ENCODE measurements around the gene SF3B1. TPM values are rescaled to one million over a fixed set of nuclear protein-coding genes. Genes with fewer than 3 reads are reported as not detected.

Gene SF3B1
- polyA plus RNA-seq, 1 donor (not counting 4 experiments of a cell fraction or from before 2014, with no cell fraction given): 322 TPM

GRCh38 chr2:197442857-197443256 is 8.0 kb upstream of the SF3B1 start:
- no peak for DNase-seq (ENCODE audit: low read depth, low spot score)
- no peaks in the 10 kb centered on the region for H3K9me3 ChIP-seq (ENCODE audit: control insufficient read depth, low read depth, low read length)
- no peaks in the 10 kb centered on the region for H3K27me3 ChIP-seq (ENCODE audit: control insufficient read depth, extremely low read depth, insufficient read depth, low read length)
- H3K9me1 ChIP-seq (ENCODE audit: control insufficient read depth, extremely low read depth, insufficient read depth, low read length): no peaks in the 10 kb centered on the region
- no peak overlapping the region for H2AFZ ChIP-seq (ENCODE audit: control insufficient read depth, low read length)
- H3K4me2 ChIP-seq (ENCODE audit: control insufficient read depth, extremely low read depth, insufficient read depth, low read depth, low read length): no peak overlapping the region
- dilution Hi-C loops (cut with MboI; ENCODE audit: extremely low pct_ligation_motif_present, low sequenced_read_pairs): no loop called here
- no peak for TF ChIP-seq EZH2 (IDR thresholded peaks at IDR 0.05; ENCODE audit: low read length)
- no peak for TF ChIP-seq CTCF (optimal IDR thresholded peaks at IDR 0.05 in 1 of 3, IDR thresholded peaks at IDR 0.05 in 1 of 3, conservative IDR thresholded peaks at IDR 0.05 in 1 of 3; ENCODE audit: extremely low read depth in 1 of 3, insufficient read depth in 2 of 3, low read length in 3 of 3)
- H3K27ac ChIP-seq (ENCODE audit: control insufficient read depth, insufficient read depth, low read length): no peak overlapping the region
- H3K79me2 ChIP-seq (ENCODE audit: control insufficient read depth, insufficient read depth, low read length): no peaks in the 10 kb centered on the region
- H3K36me3 ChIP-seq (ENCODE audit: control insufficient read depth in 2 of 2, extremely low read depth in 1 of 2, insufficient read depth in 2 of 2, low read length in 2 of 2): no peaks in the 10 kb centered on the region
- H4K20me1 ChIP-seq (ENCODE audit: control insufficient read depth, extremely low read depth, insufficient read depth, low read length): no peaks in the 10 kb centered on the region
- no peak overlapping the region for H3K9ac ChIP-seq (ENCODE audit: control insufficient read depth, extremely low read depth, insufficient read depth, low read length)
- no peak overlapping the region for H3K4me3 ChIP-seq (ENCODE audit: control insufficient read depth in 2 of 3, extremely low read depth in 1 of 3, insufficient read depth in 2 of 3, low read depth in 1 of 3, low read length in 3 of 3)
- no peaks in the 10 kb centered on the region for H3K4me1 ChIP-seq (ENCODE audit: control insufficient read depth, extremely low read depth, insufficient read depth, low read length)
- no peak for FAIRE-seq

- no peaks in the 10 kb centered on the region for H3K27me3 ChIP-seq (ENCODE audit: control insufficient read depth, extremely low read depth, insufficient read depth, low read length)
- DNase-seq (ENCODE audit: low read depth, low spot score): no peak
- H3K36me3 ChIP-seq (ENCODE audit: control insufficient read depth in 2 of 2, extremely low read depth in 1 of 2, insufficient read depth in 2 of 2, low read length in 2 of 2): no peaks in the 10 kb centered on the region
- no peak for FAIRE-seq
- no peak overlapping the region for H3K4me3 ChIP-seq (ENCODE audit: control insufficient read depth in 2 of 3, extremely low read depth in 1 of 3, insufficient read depth in 2 of 3, low read depth in 1 of 3, low read length in 3 of 3)
- no peak overlapping the region for H3K9ac ChIP-seq (ENCODE audit: control insufficient read depth, extremely low read depth, insufficient read depth, low read length)
- TF ChIP-seq EZH2 (IDR thresholded peaks at IDR 0.05; ENCODE audit: low read length) (no peak), CTCF (optimal IDR thresholded peaks at IDR 0.05 in 1 of 3, IDR thresholded peaks at IDR 0.05 in 1 of 3, conservative IDR thresholded peaks at IDR 0.05 in 1 of 3; ENCODE audit: extremely low read depth in 1 of 3, insufficient read depth in 2 of 3, low read length in 3 of 3) (no peak)
- no peak overlapping the region for H3K4me2 ChIP-seq (ENCODE audit: control insufficient read depth, extremely low read depth, insufficient read depth, low read depth, low read length)
- H3K9me1 ChIP-seq (ENCODE audit: control insufficient read depth, extremely low read depth, insufficient read depth, low read length): no peaks in the 10 kb centered on the region
- no peak overlapping the region for H3K27ac ChIP-seq (ENCODE audit: control insufficient read depth, insufficient read depth, low read length)
- dilution Hi-C loops (cut with MboI; ENCODE audit: extremely low pct_ligation_motif_present, low sequenced_read_pairs): no loop called here
- no peaks in the 10 kb centered on the region for H3K9me3 ChIP-seq (ENCODE audit: control insufficient read depth, low read depth, low read length)
- H3K4me1 ChIP-seq (ENCODE audit: control insufficient read depth, extremely low read depth, insufficient read depth, low read length): peaks cover 14% of the 10 kb centered on the region
- H3K79me2 ChIP-seq (ENCODE audit: control insufficient read depth, insufficient read depth, low read length): peaks cover 27% of the 10 kb centered on the region
- no peaks in the 10 kb centered on the region for H4K20me1 ChIP-seq (ENCODE audit: control insufficient read depth, extremely low read depth, insufficient read depth, low read length)
- H2AFZ ChIP-seq (ENCODE audit: control insufficient read depth, low read length): no peak overlapping the region
Observed at GRCh38 chr2:197437380-197437779, 2.6 kb upstream of the SF3B1 start.
